Measurements from ENCODE around the gene PEX5L. TPM values are rescaled to one million over a fixed set of nuclear protein-coding genes. Genes with fewer than 3 reads are reported as not detected.

Gene PEX5L
- polyA plus RNA-seq, 1 donor = 0.61 TPM

DNA sequence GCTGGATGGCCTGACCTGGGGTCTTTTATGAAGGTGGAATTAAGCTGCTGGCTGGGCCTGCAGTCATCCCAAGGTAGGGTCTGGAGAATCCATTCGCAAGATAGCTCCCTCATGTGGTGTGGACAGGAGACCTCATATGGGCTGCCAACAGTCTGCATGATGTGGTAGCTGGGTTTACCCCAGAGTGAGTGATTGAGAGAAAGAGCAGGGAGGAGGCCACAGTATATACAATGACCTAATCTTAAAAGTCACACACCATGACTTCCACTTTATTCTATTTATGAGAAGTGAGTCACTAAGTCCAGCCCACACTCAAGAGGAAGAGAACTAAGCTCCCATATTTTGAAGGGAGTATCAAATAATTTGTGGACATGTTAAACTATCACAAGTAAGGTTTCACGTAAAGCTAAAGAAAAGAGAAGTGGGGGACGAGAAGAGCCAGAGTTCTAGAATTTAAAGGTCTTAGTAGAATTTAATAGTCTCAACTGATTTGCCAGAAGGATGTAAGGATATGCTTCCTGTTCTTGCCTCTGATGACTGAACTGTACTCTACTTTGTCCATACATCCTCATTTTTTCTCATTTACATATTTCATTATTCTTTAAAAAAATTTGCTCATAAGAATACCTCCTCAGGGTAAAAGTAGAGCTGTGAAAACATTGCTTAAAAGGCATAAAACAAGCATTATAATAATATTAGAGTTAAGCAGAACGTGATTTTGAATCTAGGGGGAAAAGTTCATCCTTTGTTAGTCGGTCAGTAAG, 184.4 kb downstream of the PEX5L start:
- no peaks in the 10 kb centered on the region for H3K36me3 ChIP-seq (ENCODE audit: control insufficient read depth, insufficient read depth, low read length)
- H3K4me1 ChIP-seq (ENCODE audit: control insufficient read depth, insufficient read depth, low read length) = no peaks in the 10 kb centered on the region
- H3K9me3 ChIP-seq (ENCODE audit: control insufficient read depth, low read depth, low read length) = no peaks in the 10 kb centered on the region
- H3K27ac ChIP-seq (ENCODE audit: low read length) = no peak overlapping the region
- WGBS (ENCODE audit: insufficient coverage, low lambda C conversion rate) = 69% methylated on average over 4 of the region's 5 CpGs
- H3K27me3 ChIP-seq (ENCODE audit: control insufficient read depth, insufficient read depth, low read length) = no peaks in the 10 kb centered on the region
- no peak for DNase-seq
- H3K4me3 ChIP-seq (ENCODE audit: low read length) = no peak overlapping the region

- Histone ChIP-seq H3K27ac (ENCODE audit: low read length) (no peak overlapping the region), H3K36me3 (ENCODE audit: control insufficient read depth, insufficient read depth, low read length) (no peaks in the 10 kb centered on the region), H3K9me3 (ENCODE audit: control insufficient read depth, low read depth, low read length) (no peaks in the 10 kb centered on the region), H3K27me3 (ENCODE audit: control insufficient read depth, insufficient read depth, low read length) (no peaks in the 10 kb centered on the region), H3K4me3 (ENCODE audit: low read length) (no peak overlapping the region), H3K4me1 (ENCODE audit: control insufficient read depth, insufficient read depth, low read length) (no peaks in the 10 kb centered on the region)
- 100% methylated on average over 1 of the region's 2 CpGs for WGBS (ENCODE audit: insufficient coverage, low lambda C conversion rate)
- no peak for DNase-seq
These were observed 188.0 kb downstream of the PEX5L start for GRCh38 chr3:179848711-179849110.

DNA sequence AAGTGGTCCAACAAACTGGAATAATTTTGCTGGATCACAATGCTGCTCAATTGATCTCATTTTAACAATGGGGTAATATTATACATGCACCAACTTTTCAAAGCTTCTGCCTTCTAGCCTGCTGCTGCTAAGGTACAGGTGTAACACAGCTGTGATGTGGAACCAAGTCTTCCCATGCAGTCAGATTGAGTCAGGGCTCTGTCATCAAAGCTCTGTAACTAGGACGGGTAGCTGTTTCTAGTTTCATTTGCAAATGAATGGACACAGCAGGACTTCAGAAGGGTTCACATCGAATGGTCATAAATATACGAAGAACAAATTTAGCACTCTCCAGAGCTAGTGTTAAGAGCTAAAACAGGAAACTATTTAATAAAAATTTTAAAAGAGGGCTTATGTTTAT, 194.7 kb downstream of the PEX5L start:
- Histone ChIP-seq H3K36me3 (ENCODE audit: control insufficient read depth, insufficient read depth, low read length) (no peaks in the 10 kb centered on the region), H3K27me3 (ENCODE audit: control insufficient read depth, insufficient read depth, low read length) (no peaks in the 10 kb centered on the region), H3K4me3 (ENCODE audit: low read length) (no peak overlapping the region), H3K4me1 (ENCODE audit: control insufficient read depth, insufficient read depth, low read length) (no peaks in the 10 kb centered on the region), H3K27ac (ENCODE audit: low read length) (no peak overlapping the region), H3K9me3 (ENCODE audit: control insufficient read depth, low read depth, low read length) (no peaks in the 10 kb centered on the region)
- no peak for DNase-seq
- 52% methylated on average over 2 of the region's 3 CpGs for WGBS (ENCODE audit: insufficient coverage, low lambda C conversion rate)

- Histone ChIP-seq H3K4me1 (ENCODE audit: control insufficient read depth, insufficient read depth, low read length) (no peaks in the 10 kb centered on the region), H3K36me3 (ENCODE audit: control insufficient read depth, insufficient read depth, low read length) (no peaks in the 10 kb centered on the region), H3K9me3 (ENCODE audit: control insufficient read depth, low read depth, low read length) (no peaks in the 10 kb centered on the region), H3K27ac (ENCODE audit: low read length) (no peak overlapping the region), H3K27me3 (ENCODE audit: control insufficient read depth, insufficient read depth, low read length) (no peaks in the 10 kb centered on the region), H3K4me3 (ENCODE audit: low read length) (no peak overlapping the region)
- WGBS (ENCODE audit: insufficient coverage, low lambda C conversion rate) = 84% methylated on average over 6 of the region's 7 CpGs
- no peak for DNase-seq
These were observed 195.8 kb downstream of the PEX5L start for GRCh38 chr3:179840985-179841384.

- Histone ChIP-seq H3K4me1 (ENCODE audit: control insufficient read depth, insufficient read depth, low read length) (no peaks in the 10 kb centered on the region), H3K27me3 (ENCODE audit: control insufficient read depth, insufficient read depth, low read length) (no peaks in the 10 kb centered on the region), H3K36me3 (ENCODE audit: control insufficient read depth, insufficient read depth, low read length) (no peaks in the 10 kb centered on the region), H3K9me3 (ENCODE audit: control insufficient read depth, low read depth, low read length) (no peaks in the 10 kb centered on the region), H3K27ac (ENCODE audit: low read length) (no peak overlapping the region), H3K4me3 (ENCODE audit: low read length) (no peak overlapping the region)
- DNase-seq = no peak
- WGBS (ENCODE audit: insufficient coverage, low lambda C conversion rate) = no CpG with 5 or more reads among the region's 2 CpGs
These were observed 199.4 kb downstream of the PEX5L start for GRCh38 chr3:179837374-179837773.

DNA sequence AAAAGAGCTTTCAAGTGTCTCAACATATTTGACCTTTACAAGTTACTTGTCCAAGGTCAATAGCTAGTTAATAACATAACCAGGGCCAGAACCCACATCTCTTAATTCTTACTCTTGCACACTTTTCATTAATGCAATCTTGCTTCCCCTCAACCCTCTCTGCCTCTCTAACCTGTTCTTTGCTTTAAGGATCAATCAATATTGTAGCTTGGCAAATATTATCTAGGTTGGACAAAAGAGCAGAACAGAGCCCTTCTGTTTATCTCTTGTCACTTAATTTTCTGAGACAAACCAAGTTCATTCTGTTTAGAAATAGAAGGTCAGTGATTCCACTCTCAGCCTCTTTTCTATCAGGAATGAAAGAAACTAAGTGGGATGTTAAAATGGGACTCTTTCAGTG, 203.4 kb downstream of the PEX5L start:
- Histone ChIP-seq H3K36me3 (ENCODE audit: control insufficient read depth, insufficient read depth, low read length) (no peaks in the 10 kb centered on the region), H3K4me1 (ENCODE audit: control insufficient read depth, insufficient read depth, low read length) (no peaks in the 10 kb centered on the region), H3K9me3 (ENCODE audit: control insufficient read depth, low read depth, low read length) (no peaks in the 10 kb centered on the region), H3K27me3 (ENCODE audit: control insufficient read depth, insufficient read depth, low read length) (no peaks in the 10 kb centered on the region), H3K27ac (ENCODE audit: low read length) (no peak overlapping the region), H3K4me3 (ENCODE audit: low read length) (no peak overlapping the region)
- no peak for DNase-seq

- 96% methylated on average over 3 of the region's 3 CpGs for WGBS (ENCODE audit: insufficient coverage, low lambda C conversion rate)
- no peak for DNase-seq
These were observed 204.3 kb downstream of the PEX5L start for GRCh38 chr3:179832333-179832854.

DNA sequence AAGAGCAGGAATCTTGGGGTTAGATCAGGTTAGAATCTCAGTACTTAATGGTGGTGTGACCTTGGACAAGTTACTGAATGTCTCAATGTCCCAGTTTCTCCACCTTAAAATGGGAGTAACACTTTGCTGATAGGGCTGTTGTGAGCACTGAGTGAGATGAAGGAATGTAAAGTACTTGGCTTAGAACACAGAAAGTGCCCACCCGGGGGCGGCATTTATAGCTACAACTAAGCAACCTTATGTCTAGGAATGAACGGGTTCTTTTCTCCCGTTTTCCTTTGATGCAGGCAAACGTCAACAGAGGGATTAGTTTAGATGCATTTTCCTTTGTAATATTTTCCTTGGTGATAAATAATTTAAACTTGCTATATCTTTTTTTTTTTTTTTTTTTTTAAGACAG, 207.3 kb downstream of the PEX5L start:
- Histone ChIP-seq H3K9me3 (ENCODE audit: control insufficient read depth, low read depth, low read length) (no peaks in the 10 kb centered on the region), H3K27ac (ENCODE audit: low read length) (no peak overlapping the region), H3K36me3 (ENCODE audit: control insufficient read depth, insufficient read depth, low read length) (no peaks in the 10 kb centered on the region), H3K4me3 (ENCODE audit: low read length) (no peak overlapping the region), H3K27me3 (ENCODE audit: control insufficient read depth, insufficient read depth, low read length) (no peaks in the 10 kb centered on the region), H3K4me1 (ENCODE audit: control insufficient read depth, insufficient read depth, low read length) (no peaks in the 10 kb centered on the region)
- DNase-seq = no peak
- no CpG with 5 or more reads among the region's 5 CpGs for WGBS (ENCODE audit: insufficient coverage, low lambda C conversion rate)

More at GRCh38 chr3:179832333-179832854, 204.3 kb downstream of the PEX5L start:
- no peak overlapping the region for H3K4me3 ChIP-seq (ENCODE audit: low read length)
- no peaks in the 10 kb centered on the region for H3K36me3 ChIP-seq (ENCODE audit: control insufficient read depth, insufficient read depth, low read length)
- H3K27ac ChIP-seq (ENCODE audit: low read length) = no peak overlapping the region
- H3K27me3 ChIP-seq (ENCODE audit: control insufficient read depth, insufficient read depth, low read length) = no peaks in the 10 kb centered on the region
- no peaks in the 10 kb centered on the region for H3K4me1 ChIP-seq (ENCODE audit: control insufficient read depth, insufficient read depth, low read length)
- no peaks in the 10 kb centered on the region for H3K9me3 ChIP-seq (ENCODE audit: control insufficient read depth, low read depth, low read length)

DNA sequence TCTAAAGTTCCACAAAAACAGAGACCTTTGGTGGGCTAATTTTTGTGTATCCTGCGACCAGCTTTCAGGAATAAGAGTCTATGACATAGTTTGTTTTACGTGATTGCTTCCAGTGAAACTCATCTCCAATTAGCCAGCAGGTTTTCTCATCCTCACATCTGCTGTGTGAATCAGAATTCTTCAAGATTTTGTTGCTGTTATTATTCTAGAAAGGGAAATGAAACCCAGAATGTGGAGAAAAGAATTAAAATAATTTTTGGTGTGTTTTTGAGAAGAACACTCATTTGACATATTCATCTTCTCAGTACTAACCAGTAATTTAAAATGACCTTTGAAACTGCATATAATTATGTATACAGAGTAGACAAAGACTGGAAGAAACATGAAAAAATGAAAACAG, 208.0 kb downstream of the PEX5L start:
- H3K27me3 ChIP-seq (ENCODE audit: control insufficient read depth, insufficient read depth, low read length) = no peaks in the 10 kb centered on the region
- no peaks in the 10 kb centered on the region for H3K9me3 ChIP-seq (ENCODE audit: control insufficient read depth, low read depth, low read length)
- WGBS (ENCODE audit: insufficient coverage, low lambda C conversion rate) = 100% methylated on average over 1 of the region's 2 CpGs
- DNase-seq = no peak
- no peak overlapping the region for H3K4me3 ChIP-seq (ENCODE audit: low read length)
- no peaks in the 10 kb centered on the region for H3K4me1 ChIP-seq (ENCODE audit: control insufficient read depth, insufficient read depth, low read length)
- no peaks in the 10 kb centered on the region for H3K36me3 ChIP-seq (ENCODE audit: control insufficient read depth, insufficient read depth, low read length)
- no peak overlapping the region for H3K27ac ChIP-seq (ENCODE audit: low read length)

GRCh38 chr3:179826247-179826637, 210.5 kb downstream of the PEX5L start:
- H3K36me3 ChIP-seq (ENCODE audit: control insufficient read depth, insufficient read depth, low read length) = no peaks in the 10 kb centered on the region
- no peaks in the 10 kb centered on the region for H3K27me3 ChIP-seq (ENCODE audit: control insufficient read depth, insufficient read depth, low read length)
- H3K4me3 ChIP-seq (ENCODE audit: low read length) = no peak overlapping the region
- no CpG with 5 or more reads among the region's 1 CpG for WGBS (ENCODE audit: insufficient coverage, low lambda C conversion rate)
- H3K27ac ChIP-seq (ENCODE audit: low read length) = no peak overlapping the region
- H3K4me1 ChIP-seq (ENCODE audit: control insufficient read depth, insufficient read depth, low read length) = no peaks in the 10 kb centered on the region
- no peaks in the 10 kb centered on the region for H3K9me3 ChIP-seq (ENCODE audit: control insufficient read depth, low read depth, low read length)
- DNase-seq = no peak

Measured in large intestine (tissue), 3 donors.